BJ (cell line): ENCODE results near the gene B4GALNT3. TPM values are rescaled to one million over a fixed set of nuclear protein-coding genes. Genes with fewer than 3 reads are reported as not detected.

Source experiments
- CTCF ChIA-PET: fragments of 350-600 bp; formaldehyde crosslinking; extraction: SDS; loops from one replicate; lab custom pipeline; 2021; ENCODE audit warnings: antibody characterized with exemption, inconsistent platforms; lab: Yijun Ruan, JAX
- POLR2A ChIA-PET: fragments of 300-600 bp; sonication (Branson Sonifier 250); formaldehyde crosslinking; extraction: SDS; loops from one replicate; lab custom pipeline; 2021; ENCODE audit warnings: antibody characterized with exemption; lab: Charles Lee
- DNase-seq: peaks from one replicate; pipeline ENCODE4 v3.0.0-alpha.2; 2011; ENCODE audit warnings: low read depth
- H3K27me3 ChIP-seq: 2 replicates; pipeline ENCODE4 v1.6.0; 2011; ENCODE audit warnings: low read length; ENCODE audit not compliant: control insufficient read depth, insufficient read depth
- H3K36me3 ChIP-seq: 2 replicates; pipeline ENCODE4 v1.5.1; 2011; ENCODE audit warnings: low read length; ENCODE audit not compliant: control insufficient read depth, insufficient read depth
- H3K4me3 ChIP-seq: 2 replicates; pipeline ENCODE4 v1.5.1; 2011; ENCODE audit warnings: low read depth, mild to moderate bottlenecking, control low read depth, low read length
- CTCF ChIP-seq: IDR thresholded peaks from 2 replicates; pipeline ENCODE4 v1.5.1; 2011; ENCODE audit warnings: low read depth, mild to moderate bottlenecking, control low read depth, inconsistent platforms, low read length, moderate library complexity; ENCODE audit not compliant: insufficient read depth
- polyA plus RNA-seq: library from polyadenylated mRNA; depleted of rRNA; stranded (reverse); fragments of >200 nt; gene quantifications from 2 replicates; pipeline ENCODE4 v1.2.3, GENCODE V29; 2011

The B4GALNT3 gene
- polyA plus RNA-seq, 1 experiment: not detected

- peaks cover 17% of the 10 kb centered on the region for H3K27me3 ChIP-seq
- ChIA-PET CTCF (interaction anchor here (0.7 kb wide), 1 partner anchor 189 kb away, joined by 3 read pairs; no protein-coding TSS in a partner anchor), POLR2A (no interaction called here)
- no peak for DNase-seq
- TF ChIP-seq CTCF: no peak
- no peaks in the 10 kb centered on the region for H3K36me3 ChIP-seq
- H3K4me3 ChIP-seq: no peak overlapping the region
These were observed 102.3 kb downstream of the B4GALNT3 start for GRCh38 chr12:561908-562593.

DNA sequence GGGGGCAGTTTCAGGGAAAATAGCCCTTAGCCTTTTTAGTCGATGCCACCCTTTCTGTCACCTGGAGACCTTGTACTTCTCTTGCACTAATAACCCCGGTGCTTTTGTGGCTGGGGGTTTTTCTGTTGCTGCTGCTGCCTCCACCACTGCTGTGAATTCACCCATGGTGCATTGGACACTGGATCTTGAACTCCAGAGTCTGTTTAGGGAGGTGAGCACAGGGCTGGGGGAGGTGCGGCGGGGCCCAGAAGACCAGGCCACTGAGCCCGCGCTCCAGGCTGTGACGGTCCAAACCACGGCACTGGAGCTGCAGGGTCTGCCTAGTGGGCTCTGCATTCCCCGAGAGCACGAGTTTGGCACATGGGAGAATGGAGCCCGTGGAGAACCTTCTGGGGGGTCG, 102.9 kb downstream of the B4GALNT3 start:
- no peak for DNase-seq
- ChIA-PET CTCF (interaction anchor here (0.7 kb wide), 1 partner anchor 188 kb away, joined by 3 read pairs; no protein-coding TSS in a partner anchor), POLR2A (no interaction called here)
- Histone ChIP-seq H3K27me3 (peaks cover 17% of the 10 kb centered on the region), H3K36me3 (no peaks in the 10 kb centered on the region), H3K4me3 (no peak overlapping the region)
- no peak for TF ChIP-seq CTCF

DNA sequence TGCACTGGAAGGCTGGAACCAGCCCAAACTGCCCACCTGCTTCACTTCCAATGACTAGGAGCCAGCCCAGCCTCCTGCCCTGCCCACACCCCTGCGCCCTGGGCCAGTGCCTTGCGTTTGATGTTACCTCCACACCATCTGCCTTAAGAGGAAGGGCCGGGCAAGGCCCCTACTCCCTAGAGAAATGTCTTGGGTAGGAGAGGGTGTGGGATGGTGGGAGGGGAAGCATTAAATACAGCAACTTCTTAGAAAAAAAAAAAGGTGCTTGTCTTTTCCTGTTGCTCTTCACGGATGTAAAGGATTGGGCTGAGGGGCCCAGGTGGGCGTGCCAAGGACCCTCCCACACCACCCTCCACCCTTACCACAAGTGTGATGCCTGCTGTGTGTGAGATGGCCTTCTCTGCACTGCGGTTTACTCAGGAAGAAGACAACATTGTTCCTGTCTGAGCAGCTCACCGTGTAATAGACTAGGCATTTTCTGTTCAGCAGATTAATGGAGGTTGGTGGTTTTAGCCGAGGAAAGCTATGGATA, 103.6 kb downstream of the B4GALNT3 start:
- H3K27me3 ChIP-seq: peaks cover 17% of the 10 kb centered on the region
- no peaks in the 10 kb centered on the region for H3K36me3 ChIP-seq
- TF ChIP-seq CTCF: no peak
- H3K4me3 ChIP-seq: no peak overlapping the region
- CTCF ChIA-PET: no interaction called here
- DNase-seq: no peak
- POLR2A ChIA-PET: no interaction called here

DNA sequence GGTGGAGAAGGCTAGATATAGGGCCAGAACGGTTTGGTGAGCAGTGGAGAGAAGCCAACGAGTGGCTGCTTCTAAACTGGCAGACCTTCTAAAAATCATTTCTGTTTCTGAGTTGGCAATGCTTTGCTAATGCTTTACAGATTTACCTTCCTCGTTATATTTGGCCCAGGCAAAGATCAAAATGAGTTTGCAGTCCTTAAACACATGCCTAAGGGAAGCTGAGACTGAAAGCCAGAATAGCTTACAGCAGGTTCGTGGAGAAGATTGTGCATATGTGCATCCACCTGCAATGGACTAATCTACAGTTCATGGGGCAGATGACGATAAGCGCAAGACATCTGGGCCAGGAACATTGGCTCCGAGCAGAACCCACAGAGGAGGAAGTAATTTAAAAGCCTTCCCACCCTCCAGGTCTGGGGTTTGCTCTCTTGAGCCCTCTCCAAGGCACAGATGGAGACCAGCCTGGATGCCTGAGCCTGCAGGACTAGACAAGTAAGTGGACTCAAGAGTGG, 104.1 kb downstream of the B4GALNT3 start:
- peaks cover 12% of the 10 kb centered on the region for H3K27me3 ChIP-seq
- no peaks in the 10 kb centered on the region for H3K36me3 ChIP-seq
- POLR2A ChIA-PET: no interaction called here
- no peak for TF ChIP-seq CTCF
- CTCF ChIA-PET: interaction anchor here (9.7 kb wide), 1 partner anchor 188 kb away, joined by 85 read pairs; the partner anchor contains the start of gene WNK1
- no peak for DNase-seq
- H3K4me3 ChIP-seq: no peak overlapping the region

- POLR2A ChIA-PET: no interaction called here
These were observed 105.4 kb downstream of the B4GALNT3 start for GRCh38 chr12:565161-565560.

More at GRCh38 chr12:565161-565560, 105.4 kb downstream of the B4GALNT3 start:
- TF ChIP-seq CTCF: no peak
- DNase-seq: no peak
- peaks cover 5% of the 10 kb centered on the region for H3K27me3 ChIP-seq
- H3K36me3 ChIP-seq: no peaks in the 10 kb centered on the region
- H3K4me3 ChIP-seq: no peak overlapping the region
- CTCF ChIA-PET: interaction anchor here (1.1 to 9.7 kb wide), 3 partner anchors 18 to 384 kb away, joined by 3 to 85 read pairs (median 6); partner anchors contain the start of genes RAD52 and WNK1
